Measurements from ENCODE around the gene CLIP1.

DNA sequence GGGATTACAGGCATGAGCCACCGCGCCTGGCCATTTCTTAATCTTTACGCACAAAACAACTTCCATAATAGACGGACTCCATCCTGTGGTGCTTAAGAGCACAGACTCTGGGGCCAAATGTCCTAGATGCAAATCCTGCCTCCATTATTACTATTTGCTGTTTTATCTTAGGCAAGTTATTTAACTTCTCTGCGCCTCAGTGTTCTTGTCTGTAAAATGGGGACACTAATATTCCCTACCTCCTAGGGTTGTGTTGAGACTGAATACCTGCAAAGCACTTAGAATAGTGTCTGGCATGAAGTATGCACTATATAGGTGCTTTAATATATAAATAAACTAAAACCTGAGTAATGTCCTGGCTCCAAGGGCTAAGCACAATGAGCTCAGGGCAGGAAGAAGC is 76.4 kb downstream of the CLIP1 start:
- TF ChIP-seq, protein P1, sequence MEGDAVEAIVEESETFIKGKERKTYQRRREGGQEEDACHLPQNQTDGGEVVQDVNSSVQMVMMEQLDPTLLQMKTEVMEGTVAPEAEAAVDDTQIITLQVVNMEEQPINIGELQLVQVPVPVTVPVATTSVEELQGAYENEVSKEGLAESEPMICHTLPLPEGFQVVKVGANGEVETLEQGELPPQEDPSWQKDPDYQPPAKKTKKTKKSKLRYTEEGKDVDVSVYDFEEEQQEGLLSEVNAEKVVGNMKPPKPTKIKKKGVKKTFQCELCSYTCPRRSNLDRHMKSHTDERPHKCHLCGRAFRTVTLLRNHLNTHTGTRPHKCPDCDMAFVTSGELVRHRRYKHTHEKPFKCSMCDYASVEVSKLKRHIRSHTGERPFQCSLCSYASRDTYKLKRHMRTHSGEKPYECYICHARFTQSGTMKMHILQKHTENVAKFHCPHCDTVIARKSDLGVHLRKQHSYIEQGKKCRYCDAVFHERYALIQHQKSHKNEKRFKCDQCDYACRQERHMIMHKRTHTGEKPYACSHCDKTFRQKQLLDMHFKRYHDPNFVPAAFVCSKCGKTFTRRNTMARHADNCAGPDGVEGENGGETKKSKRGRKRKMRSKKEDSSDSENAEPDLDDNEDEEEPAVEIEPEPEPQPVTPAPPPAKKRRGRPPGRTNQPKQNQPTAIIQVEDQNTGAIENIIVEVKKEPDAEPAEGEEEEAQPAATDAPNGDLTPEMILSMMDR (IDR thresholded peaks at IDR 0.05; ENCODE audit: insufficient read depth, low read length): no peak
- TF ChIP-seq, protein P2, sequence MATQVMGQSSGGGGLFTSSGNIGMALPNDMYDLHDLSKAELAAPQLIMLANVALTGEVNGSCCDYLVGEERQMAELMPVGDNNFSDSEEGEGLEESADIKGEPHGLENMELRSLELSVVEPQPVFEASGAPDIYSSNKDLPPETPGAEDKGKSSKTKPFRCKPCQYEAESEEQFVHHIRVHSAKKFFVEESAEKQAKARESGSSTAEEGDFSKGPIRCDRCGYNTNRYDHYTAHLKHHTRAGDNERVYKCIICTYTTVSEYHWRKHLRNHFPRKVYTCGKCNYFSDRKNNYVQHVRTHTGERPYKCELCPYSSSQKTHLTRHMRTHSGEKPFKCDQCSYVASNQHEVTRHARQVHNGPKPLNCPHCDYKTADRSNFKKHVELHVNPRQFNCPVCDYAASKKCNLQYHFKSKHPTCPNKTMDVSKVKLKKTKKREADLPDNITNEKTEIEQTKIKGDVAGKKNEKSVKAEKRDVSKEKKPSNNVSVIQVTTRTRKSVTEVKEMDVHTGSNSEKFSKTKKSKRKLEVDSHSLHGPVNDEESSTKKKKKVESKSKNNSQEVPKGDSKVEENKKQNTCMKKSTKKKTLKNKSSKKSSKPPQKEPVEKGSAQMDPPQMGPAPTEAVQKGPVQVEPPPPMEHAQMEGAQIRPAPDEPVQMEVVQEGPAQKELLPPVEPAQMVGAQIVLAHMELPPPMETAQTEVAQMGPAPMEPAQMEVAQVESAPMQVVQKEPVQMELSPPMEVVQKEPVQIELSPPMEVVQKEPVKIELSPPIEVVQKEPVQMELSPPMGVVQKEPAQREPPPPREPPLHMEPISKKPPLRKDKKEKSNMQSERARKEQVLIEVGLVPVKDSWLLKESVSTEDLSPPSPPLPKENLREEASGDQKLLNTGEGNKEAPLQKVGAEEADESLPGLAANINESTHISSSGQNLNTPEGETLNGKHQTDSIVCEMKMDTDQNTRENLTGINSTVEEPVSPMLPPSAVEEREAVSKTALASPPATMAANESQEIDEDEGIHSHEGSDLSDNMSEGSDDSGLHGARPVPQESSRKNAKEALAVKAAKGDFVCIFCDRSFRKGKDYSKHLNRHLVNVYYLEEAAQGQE (IDR thresholded peaks at IDR 0.05; ENCODE audit: insufficient replicate concordance, low read depth): no peak
